HL-60/S4 (cell line): Measurements from ENCODE around the gene LRRIQ3.
"Not testable (repeated sequence)": the region's sequence is repeated elsewhere in the genome, so short reads cannot be mapped to it uniquely, and the experiment has no call there.

Experiments used
- in situ Hi-C: fragments of 300-500 bp; cut with MboI; formaldehyde crosslinking; loops from 2 replicates; pipeline ENCODE4 v1.14.3; 2022; ENCODE audit warnings: low sequenced_read_pairs

Gene LRRIQ3, protein sequence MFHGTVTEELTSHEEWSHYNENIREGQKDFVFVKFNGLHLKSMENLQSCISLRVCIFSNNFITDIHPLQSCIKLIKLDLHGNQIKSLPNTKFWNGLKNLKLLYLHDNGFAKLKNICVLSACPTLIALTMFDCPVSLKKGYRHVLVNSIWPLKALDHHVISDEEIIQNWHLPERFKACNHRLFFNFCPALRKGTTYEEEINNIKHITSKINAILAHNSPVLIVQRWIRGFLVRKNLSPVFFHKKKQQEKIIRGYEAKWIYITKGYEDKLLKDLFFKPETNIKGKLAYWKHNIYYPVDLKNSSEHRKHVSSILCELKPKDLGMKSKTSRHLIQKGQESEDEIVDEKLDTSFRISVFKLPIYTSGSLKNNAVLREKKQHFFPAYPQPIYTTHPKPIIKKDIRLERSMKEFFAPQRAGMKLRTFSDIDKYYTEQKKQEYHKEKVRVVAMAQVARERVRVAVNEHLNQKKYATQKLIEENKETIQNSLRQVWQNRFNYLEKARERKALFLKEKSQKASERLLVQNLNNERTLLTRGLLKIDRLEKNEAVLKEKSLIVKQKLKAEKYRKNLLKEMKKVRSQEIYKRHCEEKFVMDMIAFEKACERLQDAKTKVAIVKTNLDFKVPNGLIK

DNA sequence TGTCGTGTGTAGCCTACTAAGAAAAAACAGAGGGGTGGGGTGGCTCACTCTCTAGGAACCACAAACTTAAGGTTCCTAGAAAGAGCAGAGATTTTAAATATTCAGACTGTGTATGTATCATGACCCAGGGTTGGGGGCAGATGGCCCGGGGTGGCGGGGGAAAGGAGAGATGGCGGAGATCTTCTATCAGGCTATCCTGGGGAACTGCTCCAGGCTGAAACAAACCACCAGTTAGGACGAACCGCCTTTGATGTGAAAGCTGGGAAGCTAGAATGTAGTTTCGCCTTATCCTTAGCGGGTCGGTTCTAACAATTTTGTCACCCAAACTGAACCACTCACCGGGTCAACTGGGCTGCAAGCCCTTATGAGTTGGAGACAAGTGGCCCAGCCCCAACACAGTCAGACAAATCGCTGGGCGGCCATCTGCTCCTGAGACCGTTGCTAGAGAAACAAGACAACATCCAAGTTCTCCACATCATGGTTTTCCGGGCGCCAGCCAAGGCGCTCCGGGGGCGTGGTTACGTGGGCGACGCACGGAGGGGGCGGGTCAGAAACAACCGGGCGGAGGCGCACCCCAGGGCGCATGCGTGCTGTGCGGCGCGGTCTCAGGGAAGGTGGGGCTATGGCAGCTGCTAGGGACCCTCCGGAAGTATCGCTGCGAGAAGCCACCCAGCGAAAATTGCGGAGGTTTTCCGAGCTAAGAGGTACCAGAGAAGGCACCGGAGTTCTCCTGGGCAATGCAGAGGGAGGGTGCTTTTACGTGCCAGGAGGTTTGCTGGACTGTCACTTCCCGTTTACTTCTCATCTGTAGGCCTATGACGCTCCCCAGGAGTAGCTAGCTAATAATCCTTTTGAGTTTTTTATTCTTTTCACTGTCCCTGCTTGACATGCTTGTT lies at the start of gene LRRIQ3, which contains the start of gene FPGT:
Gene LRRIQ3, minus strand, starts transcription at position 520 of the 896 bp plus-strand sequence. CDS start 14,492 bp downstream, outside the sequence.
Gene FPGT, plus strand, starts transcription at position 586 of the 896 bp plus-strand sequence. Its CDS starts 37 bp downstream, at position 623.
- in situ Hi-C loops: no loop called here

DNA sequence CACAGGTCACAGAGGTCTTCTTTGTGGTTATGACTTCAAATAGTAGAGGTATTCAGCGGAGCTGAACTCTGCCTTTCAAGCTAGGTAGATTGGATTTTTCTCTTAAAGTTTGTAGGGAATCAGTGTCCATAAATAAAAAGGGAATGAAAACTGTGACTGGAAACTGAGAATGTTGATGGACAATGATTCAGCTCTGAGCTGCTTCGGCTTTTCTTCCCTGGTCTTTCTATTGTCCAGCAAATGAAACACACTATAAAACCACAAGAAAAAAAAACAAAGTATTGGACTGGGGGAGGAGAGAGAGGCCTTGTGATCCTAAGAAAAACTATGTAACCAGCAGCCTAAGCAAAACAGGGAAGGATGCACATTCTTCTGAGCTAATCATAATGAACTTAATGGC lies 48.3 kb upstream of the LRRIQ3 start:
- in situ Hi-C loops: no loop called here

DNA sequence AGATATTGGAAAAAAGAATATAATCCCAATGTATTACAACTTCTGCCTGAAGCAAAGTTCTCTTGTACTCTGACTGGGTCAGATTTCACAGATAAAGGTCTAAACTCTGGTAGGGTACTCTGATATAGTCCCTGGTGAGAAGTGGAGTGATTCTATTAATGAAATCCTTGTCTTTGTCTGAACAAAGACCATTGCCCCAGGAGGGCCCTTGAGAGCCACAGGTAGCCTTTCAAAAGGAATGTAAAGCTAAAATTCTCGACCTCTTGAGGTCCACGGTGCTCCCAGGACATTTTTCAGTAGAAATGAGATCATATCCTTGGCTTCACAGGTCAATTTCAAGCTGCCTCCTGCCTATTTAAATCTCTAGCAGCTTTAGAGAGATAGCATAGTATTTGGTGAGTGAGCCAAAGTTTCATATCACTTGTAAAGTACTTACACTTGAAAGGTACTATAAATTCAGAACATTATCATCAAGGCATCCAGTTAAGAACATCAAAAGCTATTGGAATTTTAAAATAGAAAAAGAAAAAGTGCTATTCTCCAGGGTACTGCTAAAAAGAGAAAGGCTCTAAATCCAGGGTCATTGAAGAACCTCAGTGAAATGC lies 47.3 kb upstream of the LRRIQ3 start:
- in situ Hi-C loops: no loop called here

DNA sequence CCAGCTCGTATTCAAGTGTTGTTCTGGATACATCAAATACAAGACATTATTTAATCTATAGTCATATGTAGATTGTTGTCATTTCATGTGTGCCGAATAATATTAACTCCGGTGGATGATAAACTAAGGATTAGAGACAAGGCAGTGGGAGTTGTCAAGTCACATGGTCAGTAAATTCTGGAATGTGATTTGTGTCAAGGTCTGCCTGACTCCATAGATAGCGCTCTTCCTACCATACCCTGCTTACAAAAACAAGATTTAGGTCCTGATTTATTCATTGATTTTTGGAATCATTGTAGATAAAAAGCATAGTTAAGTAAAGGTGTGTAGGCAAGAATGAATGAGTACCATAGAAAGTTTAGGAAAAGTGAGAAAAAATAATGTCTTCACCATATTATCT lies 39.8 kb upstream of the LRRIQ3 start:
- in situ Hi-C loops: no loop called here

DNA sequence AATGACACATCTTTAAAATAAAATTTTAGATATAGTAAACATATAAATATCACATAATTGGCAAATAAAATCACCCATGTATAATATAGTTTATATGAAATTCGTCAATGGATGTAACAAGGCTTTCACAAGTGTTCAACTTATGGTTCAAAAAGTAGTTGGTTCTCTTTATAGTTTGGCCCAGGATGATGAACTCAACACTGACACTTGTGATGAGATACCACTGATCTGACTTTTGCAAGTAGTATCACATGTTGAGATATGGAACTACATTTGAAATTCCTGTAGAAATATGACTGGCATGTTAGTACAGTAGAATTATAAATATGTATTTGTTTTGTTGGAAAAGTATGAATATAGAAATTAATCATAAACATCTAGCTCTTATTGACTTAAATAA lies 39.1 kb upstream of the LRRIQ3 start:
- in situ Hi-C loops: no loop called here

DNA sequence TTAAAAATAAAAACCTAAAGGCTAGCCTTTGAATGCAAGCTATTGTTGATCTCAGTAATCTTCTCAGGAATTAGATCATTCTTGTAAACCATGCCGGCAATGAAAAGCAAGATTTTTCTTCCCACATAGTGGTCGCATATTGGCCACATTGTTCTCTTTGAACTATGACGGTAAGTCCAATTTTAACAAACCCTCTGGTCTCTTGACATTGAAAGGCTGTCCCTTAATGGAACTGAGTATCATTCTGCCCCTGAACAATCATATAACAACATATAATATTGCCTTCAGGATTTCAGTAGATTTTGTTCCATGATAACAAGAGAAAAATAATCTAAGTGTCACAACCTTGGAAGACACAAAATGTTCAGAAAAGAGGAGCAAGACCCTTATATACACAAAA lies 38.5 kb upstream of the LRRIQ3 start:
- in situ Hi-C loops: no loop called here

DNA sequence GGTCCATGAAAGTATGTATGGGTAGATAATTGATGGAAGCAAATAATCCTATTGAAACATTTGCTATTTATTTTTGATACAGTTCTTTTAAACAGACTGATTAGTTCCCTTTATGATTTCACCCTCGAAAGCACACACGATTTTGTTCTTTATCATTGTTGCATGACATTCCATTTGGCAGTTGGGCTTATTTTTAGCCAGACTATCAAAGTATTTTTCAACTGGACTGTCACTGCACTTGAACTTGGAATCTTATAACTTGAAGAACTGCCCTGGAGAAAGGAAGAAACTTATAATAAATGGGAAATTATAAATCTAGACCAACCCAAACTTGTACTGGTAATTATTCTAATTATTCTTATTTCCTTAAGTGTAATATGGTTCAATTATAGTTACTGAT lies 37.2 kb upstream of the LRRIQ3 start, which contains the start of gene TNNI3K:
Gene TNNI3K, plus strand, starts transcription at position 235 of the 400 bp plus-strand sequence. Its CDS starts 65 bp downstream, at position 300.
- in situ Hi-C loops: no loop called here

DNA sequence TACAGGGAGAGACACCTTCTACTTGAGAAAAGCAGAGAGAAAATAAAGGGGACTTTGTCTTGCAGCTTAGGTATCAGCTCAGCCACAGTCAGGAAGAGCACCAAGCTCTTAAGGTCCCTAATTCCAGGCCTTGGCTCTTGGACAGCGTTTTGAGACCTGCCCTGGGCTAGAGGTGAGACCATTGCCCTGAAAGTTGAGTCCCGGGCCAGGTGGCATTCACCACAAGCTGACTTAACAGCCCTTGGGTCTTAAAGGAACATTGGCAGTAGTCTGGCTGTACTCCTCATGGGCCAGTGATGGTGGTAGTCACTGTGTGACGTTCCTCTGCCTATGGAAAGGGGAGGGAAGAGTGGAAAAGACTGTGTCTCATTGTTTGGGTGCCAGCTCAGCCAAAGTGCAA lies 25.5 kb upstream of the LRRIQ3 start:
- in situ Hi-C loops: no loop called here

DNA sequence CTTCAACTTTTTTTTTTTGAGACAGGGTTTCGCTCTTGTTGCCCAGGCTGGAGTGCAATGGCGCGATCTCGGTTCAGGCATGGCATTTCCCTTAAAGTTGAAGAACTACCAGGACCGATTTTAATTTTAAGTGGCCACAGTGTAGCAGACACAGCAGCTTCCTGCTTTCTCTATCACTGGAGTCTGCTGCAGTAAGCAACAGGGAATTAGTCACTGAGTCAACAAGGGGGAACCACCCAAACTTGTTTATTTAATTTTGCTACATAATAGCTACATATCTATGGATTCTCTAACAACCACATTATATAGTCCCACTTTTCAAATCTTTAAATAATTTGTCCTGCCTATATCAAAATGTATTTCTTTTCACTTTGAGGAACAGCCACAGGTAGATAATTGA lies 24.7 kb upstream of the LRRIQ3 start:
- in situ Hi-C loops: no loop called here

DNA sequence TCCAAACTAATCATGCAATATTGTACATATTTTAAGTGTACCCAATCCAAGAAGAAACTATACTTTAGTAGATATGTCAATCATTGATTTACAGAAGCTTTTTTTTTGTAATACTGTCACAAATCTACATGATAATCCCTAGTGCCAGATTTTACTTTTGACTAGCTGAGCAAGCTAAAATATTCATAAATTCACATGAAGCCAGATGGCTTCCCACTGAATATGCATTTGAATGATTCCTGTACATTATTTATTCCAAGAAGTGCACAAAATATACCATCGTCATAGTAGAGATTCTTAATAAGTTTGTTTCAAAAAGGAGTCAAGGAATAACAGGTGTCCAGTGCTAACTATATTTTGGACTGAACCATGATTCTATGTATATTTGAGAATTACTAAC lies 17.3 kb upstream of the LRRIQ3 start:
- in situ Hi-C loops: no loop called here

DNA sequence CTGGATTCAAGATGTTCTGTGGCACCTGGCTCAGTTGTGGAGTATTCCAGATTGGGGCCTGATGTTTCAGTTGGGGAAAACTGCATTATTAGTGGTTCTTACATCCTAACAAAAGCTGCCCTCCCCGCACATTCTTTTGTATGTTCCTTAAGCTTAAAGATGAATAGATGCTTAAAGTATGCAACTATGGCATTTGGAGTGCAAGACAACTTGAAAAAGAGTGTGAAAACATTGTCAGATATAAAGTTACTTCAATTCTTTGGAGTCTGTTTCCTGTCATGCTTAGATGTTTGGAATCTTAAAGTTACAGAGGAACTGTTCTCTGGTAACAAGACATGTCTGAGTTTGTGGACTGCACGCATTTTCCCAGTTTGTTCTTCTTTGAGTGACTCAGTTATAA lies 7.3 kb upstream of the LRRIQ3 start:
- in situ Hi-C loops: no loop called here

DNA sequence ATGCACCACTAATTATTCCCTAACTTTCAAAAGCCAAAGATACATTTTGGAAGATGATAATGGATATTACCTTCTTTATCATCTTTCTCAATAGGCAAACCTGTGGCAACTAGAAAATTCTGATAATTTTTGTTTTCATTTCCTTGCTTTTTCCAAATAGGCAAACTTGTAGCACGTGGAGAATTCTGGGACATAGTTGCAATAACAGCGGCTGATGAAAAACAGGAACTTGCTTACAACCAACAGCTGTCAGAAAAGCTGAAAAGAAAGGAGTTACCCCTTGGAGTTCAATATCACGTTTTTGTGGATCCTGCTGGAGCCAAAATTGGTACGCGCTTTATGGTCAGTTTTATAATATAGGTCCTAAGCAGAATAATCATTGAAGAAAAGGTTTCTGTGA lies 1.5 kb upstream of the LRRIQ3 start:
- in situ Hi-C loops: no loop called here

DNA sequence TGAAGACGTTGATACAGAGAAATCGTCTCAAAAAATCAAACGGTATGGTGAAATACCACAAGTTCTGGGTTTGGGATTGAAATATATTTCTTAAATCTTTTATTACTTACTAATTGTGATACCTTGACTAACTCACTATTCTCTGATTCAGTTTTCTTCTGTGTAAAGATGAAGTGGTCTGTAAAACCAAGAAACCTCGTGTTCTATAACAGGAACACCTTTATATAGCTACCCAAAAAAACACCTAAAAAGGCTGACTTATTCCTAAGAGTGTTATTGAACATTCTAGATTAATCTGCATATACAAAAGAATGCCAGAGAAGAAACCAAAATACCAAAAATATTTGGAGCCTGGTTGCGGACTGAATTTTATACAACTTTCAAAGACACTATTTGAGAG lies 721 bp downstream of the LRRIQ3 start:
- in situ Hi-C loops: no loop called here

DNA sequence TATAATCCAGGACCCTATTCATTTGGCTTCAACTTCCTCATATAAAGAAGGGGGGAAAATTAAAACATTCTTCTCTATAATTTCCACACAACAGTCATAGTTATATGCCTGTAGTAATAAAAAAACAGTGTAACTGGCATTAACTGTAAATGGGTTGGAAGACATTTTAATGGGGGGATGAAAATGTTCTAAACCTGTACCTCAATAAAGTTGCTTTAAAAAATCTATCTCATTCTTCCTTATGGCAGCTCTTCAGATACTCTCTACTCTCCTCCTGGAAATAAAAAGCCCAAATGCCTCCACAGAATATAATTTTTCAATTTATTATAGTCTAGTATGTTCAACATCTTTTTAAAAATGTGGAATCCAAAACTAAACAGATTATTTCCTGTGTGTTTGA lies 2.6 kb downstream of the LRRIQ3 start:
- in situ Hi-C loops: no loop called here

DNA sequence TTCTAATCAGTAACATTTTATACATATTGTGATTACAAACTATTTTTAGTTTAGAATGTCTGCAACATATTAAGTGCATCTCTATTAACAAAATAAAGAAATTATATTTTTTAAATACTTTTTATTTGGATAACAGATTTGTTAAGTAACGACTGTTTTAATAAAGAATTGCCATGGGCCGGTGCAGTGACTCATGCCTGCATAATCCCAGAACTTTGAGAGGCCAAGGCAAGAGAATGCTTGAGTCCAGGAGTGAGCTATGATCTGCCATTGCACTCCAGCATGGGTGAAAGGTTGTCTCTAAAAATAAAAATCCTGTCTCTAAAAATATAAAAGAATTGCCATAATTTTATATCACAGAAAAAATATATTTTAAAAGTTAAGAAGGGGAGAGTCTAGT lies 4.1 kb downstream of the LRRIQ3 start:
- in situ Hi-C loops: no loop called here

DNA sequence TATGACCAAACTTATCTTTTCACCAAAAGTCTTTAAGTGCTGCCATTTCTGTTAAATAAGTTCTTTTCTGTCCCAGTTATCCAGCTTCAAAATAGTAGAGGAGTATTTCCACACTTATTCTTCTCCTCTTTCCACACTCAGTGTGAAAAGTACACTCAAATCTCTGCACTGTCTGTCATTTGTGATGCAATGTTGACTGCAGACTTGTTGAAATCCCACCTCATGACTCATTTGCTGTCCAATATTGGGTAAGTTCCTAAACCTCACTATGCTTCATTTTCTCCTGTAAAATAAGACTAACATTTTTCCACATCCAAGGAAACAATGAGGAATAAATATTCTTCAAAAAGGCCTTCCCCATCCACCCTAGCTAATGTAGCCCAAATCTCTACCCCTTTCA lies 17.5 kb downstream of the LRRIQ3 start:
- in situ Hi-C loops: no loop called here

DNA sequence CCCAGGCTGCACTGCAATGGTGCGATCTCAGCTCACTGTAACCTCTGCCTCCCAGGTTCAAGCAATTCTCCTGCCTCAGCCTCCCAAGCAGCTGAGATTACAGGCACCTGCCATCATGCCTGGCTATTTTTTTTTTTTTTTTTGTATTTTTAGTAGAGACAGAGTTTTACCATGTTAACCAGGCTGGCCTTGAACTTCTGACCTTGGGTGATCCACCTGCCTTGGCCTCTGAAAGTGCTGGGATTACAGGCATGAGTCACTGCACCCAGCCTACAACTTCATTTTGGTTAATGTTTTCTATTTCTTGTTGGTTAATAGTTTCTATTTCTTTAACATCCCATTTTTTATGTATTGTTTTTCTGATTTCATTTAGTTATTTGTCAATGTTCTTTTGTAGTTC lies 23.6 kb downstream of the LRRIQ3 start:
- in situ Hi-C loops: not testable (repeated sequence)

DNA sequence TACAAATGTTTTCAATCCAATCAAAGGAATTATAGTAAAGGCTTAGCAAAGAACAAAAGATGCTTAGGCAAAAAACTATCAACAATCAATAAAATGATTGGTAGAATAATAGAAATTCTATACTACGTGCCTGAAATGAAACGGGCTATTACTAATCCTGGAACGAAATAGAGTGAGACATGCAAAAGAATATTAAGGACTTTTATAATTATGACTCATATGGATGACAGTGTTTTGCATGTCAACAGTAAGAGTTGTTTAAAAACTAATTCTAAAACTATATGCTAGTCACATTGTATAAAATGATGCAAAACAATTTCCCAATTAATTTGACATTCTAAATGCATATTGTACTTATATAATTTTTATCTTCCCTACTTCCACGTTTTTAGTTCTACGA lies 35.6 kb downstream of the LRRIQ3 start:
- in situ Hi-C loops: no loop called here

DNA sequence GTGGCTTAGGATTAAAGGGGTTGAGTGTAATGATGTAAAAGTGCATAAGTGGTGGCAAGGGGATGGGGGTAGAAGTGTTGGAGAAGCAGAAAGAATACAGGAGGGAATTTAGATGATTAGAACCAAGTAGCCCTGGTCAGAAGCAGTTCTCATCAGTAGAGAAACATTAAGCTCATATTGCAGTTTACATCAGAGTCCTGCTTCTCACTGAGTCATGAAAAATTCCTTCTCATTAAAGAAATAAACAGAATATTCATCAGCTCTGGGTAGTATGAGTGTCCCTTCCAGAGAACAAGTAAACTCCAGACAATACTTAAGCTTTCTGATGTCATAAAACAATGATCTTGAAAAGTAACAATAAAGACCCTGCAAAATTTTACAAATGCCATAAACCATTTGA lies 36.5 kb downstream of the LRRIQ3 start:
- in situ Hi-C loops: no loop called here

DNA sequence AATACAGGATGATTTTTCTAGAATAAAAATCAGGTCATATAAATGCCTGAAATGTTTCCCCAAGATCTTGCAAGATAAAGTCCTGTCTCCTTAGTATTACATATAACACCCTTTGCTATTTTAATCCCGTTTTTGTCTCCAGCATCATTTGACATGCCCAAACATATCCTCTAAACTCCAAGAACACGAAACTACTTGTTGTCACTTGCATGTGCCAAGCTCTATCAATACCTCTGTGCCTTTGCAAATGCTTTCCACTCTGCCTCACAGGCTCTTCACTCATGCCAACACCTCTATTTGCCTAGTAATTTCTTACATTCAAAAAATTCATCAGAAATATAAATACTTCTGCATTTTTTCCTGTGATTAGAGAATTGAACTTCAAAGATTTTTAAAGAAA lies 37.9 kb downstream of the LRRIQ3 start:
- in situ Hi-C loops: no loop called here

DNA sequence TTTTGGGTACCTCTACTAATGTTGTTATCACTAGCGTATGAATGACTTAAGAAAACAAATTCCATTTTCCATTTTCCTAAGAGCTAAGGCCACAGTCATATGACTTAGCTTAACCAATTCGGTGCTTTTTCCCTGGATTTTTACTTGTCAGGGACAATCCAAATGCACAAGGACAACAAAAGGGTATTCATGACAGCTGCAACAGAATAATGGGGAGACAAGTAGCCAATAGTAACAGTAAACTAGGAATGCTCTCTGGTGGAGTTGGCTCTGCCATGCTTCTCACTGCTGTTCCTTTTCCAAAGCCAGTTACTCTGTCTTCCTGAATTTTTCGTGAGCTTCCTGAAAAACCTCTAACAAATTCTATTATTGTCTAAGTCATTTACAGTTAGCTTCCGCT lies 52.9 kb downstream of the LRRIQ3 start:
- in situ Hi-C loops: no loop called here
